NCI-H2029 (cell line): ENCODE measurements around the gene DALRD3.

Experiments
- DNase-seq: peaks from one replicate; lab custom pipeline; 2025; lab: John Stamatoyannopoulos, UW

DALRD3 gene

GRCh38 chr3:49004352-49005302 is 13.8 kb downstream of the DALRD3 start:
- peak; percentile 10 for DNase-seq

GRCh38 chr3:49001155-49001554 is 17.2 kb downstream of the DALRD3 start:
- no peak for DNase-seq

GRCh38 chr3:48999085-48999858 is 19.1 kb downstream of the DALRD3 start:
- no peak for DNase-seq

- peak; percentile 74 for DNase-seq
These were observed 20.4 kb downstream of the DALRD3 start for GRCh38 chr3:48997714-48998637.

- no peak for DNase-seq
These were observed 21.2 kb downstream of the DALRD3 start for GRCh38 chr3:48997102-48997635.

- DNase-seq: no peak
These were observed 21.7 kb downstream of the DALRD3 start for GRCh38 chr3:48996640-48997039.

- DNase-seq: no peak
These were observed 24.5 kb downstream of the DALRD3 start for GRCh38 chr3:48993834-48994233.

GRCh38 chr3:48991851-48992545 is 26.4 kb downstream of the DALRD3 start:
- no peak for DNase-seq

- DNase-seq: peak; percentile 24
These were observed 27.5 kb downstream of the DALRD3 start for GRCh38 chr3:48990636-48991469.

- DNase-seq: peak; percentile 33
These were observed 28.4 kb downstream of the DALRD3 start, which contains the start of gene P4HTM for GRCh38 chr3:48989796-48990635. P4HTM (plus strand) TSS chr3:48990241; CDS start chr3:48990257, 16 bp downstream.

GRCh38 chr3:48989126-48989795 is 29.1 kb downstream of the DALRD3 start:
- DNase-seq: no peak

- DNase-seq: no peak
These were observed 32.5 kb downstream of the DALRD3 start for GRCh38 chr3:48985831-48986376.

- DNase-seq: no peak
These were observed 33.7 kb downstream of the DALRD3 start for GRCh38 chr3:48984663-48985062.

GRCh38 chr3:48983096-48983495 is 35.3 kb downstream of the DALRD3 start:
- no peak for DNase-seq

GRCh38 chr3:48982686-48983085 is 35.7 kb downstream of the DALRD3 start:
- DNase-seq: no peak

- DNase-seq: no peak
These were observed 36.4 kb downstream of the DALRD3 start for GRCh38 chr3:48982016-48982415.

- DNase-seq: no peak
These were observed 38.1 kb downstream of the DALRD3 start for GRCh38 chr3:48980295-48980694.

GRCh38 chr3:48979451-48979850 is 38.9 kb downstream of the DALRD3 start:
- DNase-seq: no peak
